Adrenal gland (tissue), 5 donors: ENCODE measurements around the gene SMCO4.

Experiments used
- POLR2A ChIP-seq, 2 donors: fragments of 450-650 bp; IDR thresholded peaks; one replicate each; pipeline ENCODE4 v1.6.1; 2017; ENCODE audit warnings: antibody characterized with exemption in 2 of 2, mild to moderate bottlenecking in 2 of 2, moderate library complexity in 1 of 2
- TF ChIP-seq, protein P1 (sequence below), 6 experiments: fragments of 450-650 bp in 4 of 6; fragments of 200-600 bp in 2 of 6; sonication (generic) in 1 of 6; IDR thresholded peaks; 1 replicate in 5 of 6; 2 replicates in 1 of 6; pipeline versions ENCODE4 v1.5.1 to v1.8.0; 2016 to 2021; ENCODE audit warnings: antibody characterized with exemption in 6 of 6, mild to moderate bottlenecking in 2 of 6, moderate library complexity in 1 of 6
- donor health status: DM: no; HTN: no; CAD: no.

DNA sequence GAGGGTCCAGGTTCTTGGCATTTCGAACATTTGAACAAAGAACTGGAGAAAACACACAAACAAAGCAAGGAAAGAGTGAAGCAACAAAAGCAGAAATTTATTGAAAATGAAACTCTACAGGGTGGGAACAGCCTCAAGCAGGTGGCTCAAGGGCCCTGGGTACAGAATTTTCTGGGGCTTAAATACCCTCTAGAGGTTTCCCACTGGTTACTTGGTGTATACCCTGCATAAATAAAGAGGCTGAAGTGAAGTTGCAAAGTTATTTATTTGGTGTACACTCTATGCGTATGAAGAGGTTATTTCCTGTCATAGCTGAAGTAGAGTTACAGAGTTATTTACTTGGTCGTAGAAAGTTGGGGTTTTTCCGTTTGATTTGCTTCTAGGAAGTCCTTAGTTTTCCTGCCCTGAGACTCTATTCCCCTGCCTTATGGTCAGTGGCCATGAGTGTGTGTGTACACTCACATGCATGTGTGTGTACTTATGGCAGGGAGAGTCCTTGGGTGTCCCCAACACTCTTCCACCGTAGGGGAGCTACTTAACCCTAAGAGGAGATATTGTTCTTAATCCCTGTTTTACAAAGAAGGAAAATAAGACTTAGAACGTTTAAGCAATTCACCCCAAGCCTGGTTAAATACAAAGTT, 5.6 kb upstream of the SMCO4 start:
- TF ChIP-seq, protein P1, sequence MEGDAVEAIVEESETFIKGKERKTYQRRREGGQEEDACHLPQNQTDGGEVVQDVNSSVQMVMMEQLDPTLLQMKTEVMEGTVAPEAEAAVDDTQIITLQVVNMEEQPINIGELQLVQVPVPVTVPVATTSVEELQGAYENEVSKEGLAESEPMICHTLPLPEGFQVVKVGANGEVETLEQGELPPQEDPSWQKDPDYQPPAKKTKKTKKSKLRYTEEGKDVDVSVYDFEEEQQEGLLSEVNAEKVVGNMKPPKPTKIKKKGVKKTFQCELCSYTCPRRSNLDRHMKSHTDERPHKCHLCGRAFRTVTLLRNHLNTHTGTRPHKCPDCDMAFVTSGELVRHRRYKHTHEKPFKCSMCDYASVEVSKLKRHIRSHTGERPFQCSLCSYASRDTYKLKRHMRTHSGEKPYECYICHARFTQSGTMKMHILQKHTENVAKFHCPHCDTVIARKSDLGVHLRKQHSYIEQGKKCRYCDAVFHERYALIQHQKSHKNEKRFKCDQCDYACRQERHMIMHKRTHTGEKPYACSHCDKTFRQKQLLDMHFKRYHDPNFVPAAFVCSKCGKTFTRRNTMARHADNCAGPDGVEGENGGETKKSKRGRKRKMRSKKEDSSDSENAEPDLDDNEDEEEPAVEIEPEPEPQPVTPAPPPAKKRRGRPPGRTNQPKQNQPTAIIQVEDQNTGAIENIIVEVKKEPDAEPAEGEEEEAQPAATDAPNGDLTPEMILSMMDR (IDR thresholded peaks at IDR 0.05) = no peak
- TF ChIP-seq POLR2A (IDR thresholded peaks at IDR 0.05) = no peak
